Adrenal gland (tissue), 12 donors: ENCODE data around the gene GRK1. TPM values are rescaled to one million over a fixed set of nuclear protein-coding genes. Genes with fewer than 3 reads are reported as not detected.

Source experiments
- DNase-seq, 7 donors: peaks; one replicate each; pipeline ENCODE4 v3.0.0-alpha.2; 2019 to 2020
- H3K27ac ChIP-seq, 5 donors: fragments of 200-600 bp; sonication (generic) in 4 of 5; 1 replicate in 3 of 5; 2 replicates in 2 of 5; pipeline versions ENCODE4 v1.5.1 to v1.8.0; 2016 to 2020; ENCODE audit warnings: mild to moderate bottlenecking in 1 of 5
- H3K27me3 ChIP-seq: fragments of 200-600 bp; 2 replicates; pipeline ENCODE4 v1.8.0; 2021
- H3K36me3 ChIP-seq, 2 donors: fragments of 200-600 bp; replicated peaks in 1 of 2; 1 replicate in 1 of 2; 2 replicates in 1 of 2; pipeline versions ENCODE4 v1.5.1 to v1.8.0; 2018 to 2022
- H3K4me1 ChIP-seq, 2 donors: fragments of 200-600 bp; replicated peaks in 1 of 2; 1 replicate in 1 of 2; 2 replicates in 1 of 2; pipeline versions ENCODE4 v1.5.1 to v1.8.0; 2018 to 2021
- H3K4me3 ChIP-seq, 4 donors: fragments of 200-600 bp; sonication (generic) in 3 of 4; one replicate each; pipeline ENCODE4 v1.5.1; 2016 to 2018
- H3K9me3 ChIP-seq, 3 donors: fragments of 200-600 bp; sonication (generic) in 1 of 3; replicated peaks in 1 of 3; 1 replicate in 2 of 3; 2 replicates in 1 of 3; pipeline versions ENCODE4 v1.5.1 to v1.8.0; 2016 to 2021
- CTCF ChIP-seq, 6 experiments: fragments of 450-650 bp in 4 of 6; fragments of 200-600 bp in 2 of 6; sonication (generic) in 1 of 6; IDR thresholded peaks; 1 replicate in 5 of 6; 2 replicates in 1 of 6; pipeline versions ENCODE4 v1.5.1 to v1.8.0; 2016 to 2021; ENCODE audit warnings: antibody characterized with exemption in 6 of 6, mild to moderate bottlenecking in 2 of 6, moderate library complexity in 1 of 6
- POLR2A ChIP-seq, 2 donors: fragments of 450-650 bp; IDR thresholded peaks; one replicate each; pipeline ENCODE4 v1.6.1; 2017; ENCODE audit warnings: antibody characterized with exemption in 2 of 2, mild to moderate bottlenecking in 2 of 2, moderate library complexity in 1 of 2
- WGBS, 4 donors: extraction: QIAGEN DNeasy Blood & Tissue Kit in 2 of 4; methylation state at CpG; one replicate each; pipeline versions ENCODE4 v1.1.5 to v1.1.7; 2013 to 2017; 5-methylcytosine and 5-hydroxymethylcytosine counted together
- intact Hi-C, 2 donors: fragments of 100-400 bp; cut with DNase I; formaldehyde crosslinking; loops; one replicate each; pipeline versions ENCODE4 v1.14.1 to v1.15.0; 2022 to 2023
- polyA plus RNA-seq, 3 donors: library from polyadenylated mRNA; stranded (reverse); fragments of 200-250 nt in 2 of 3; fragments of 350-450 nt in 1 of 3; fragmentation: Illumina TruSeq in 1 of 3; extraction: RNeasy Lipid Tissue Mini Kit (QIAGEN cat#74804) in 1 of 3; gene quantifications; one replicate each; pipeline ENCODE4 v1.2.3, GENCODE V29; 2013 to 2014
- total RNA-seq, 9 donors: library from RNA; depleted of rRNA in 4 of 9; stranded (reverse); fragments of >200 nt in 4 of 9; fragments of 120-200 nt in 1 of 9; fragmentation: NEBNext Ultra II Directional in 1 of 9; extraction: Animal tissue kit (Norgen Biotek cat#: 25700) in 1 of 9; gene quantifications; one replicate each; pipeline versions ENCODE4 v1.1.0 to v1.2.4, GENCODE V29; 2013 to 2023
- donor health status: healthy with polysubstance abuse.
- donor health status: Bipolar disorder and iron deficiency.
- donor health status: DM: yes; HTN: yes; CAD: no.
- donor health status: DM: no; HTN: no; CAD: no.
- donor health status: DM: no; HTN: no; CAD: no.
- donor health status: DM: yes; HTN: yes; CAD: no.

Gene GRK1
- total and polyA plus RNA-seq, 12 donors, result 0.04 to 0.38 (median 0.22) TPM; not detected in 9

- Histone ChIP-seq H3K9me3 (no peaks in the 10 kb centered on the region), H3K4me1 (no peaks in the 10 kb centered on the region), H3K36me3 (no peaks in the 10 kb centered on the region), H3K4me3 (no peak overlapping the region), H3K27me3 (no peaks in the 10 kb centered on the region), H3K27ac (no peak overlapping the region)
- no peak for TF ChIP-seq POLR2A (IDR thresholded peaks at IDR 0.05)
- TF ChIP-seq CTCF (IDR thresholded peaks at IDR 0.05), result no peak
- 71 to 77% (median 76%) methylated on average over 17 to 19 of the region's 19 CpGs for WGBS, 4 donors
- intact Hi-C loops, result no loop called here
- DNase-seq, result no peak
Observed at GRCh38 chr13:113785051-113786010, 118.3 kb downstream of the GRK1 start.

- no peak overlapping the region for H3K27ac ChIP-seq
- H3K9me3 ChIP-seq, result no peaks in the 10 kb centered on the region
- no peak overlapping the region for H3K4me3 ChIP-seq
- intact Hi-C loops, result no loop called here
- H3K27me3 ChIP-seq, result no peaks in the 10 kb centered on the region
- TF ChIP-seq CTCF (IDR thresholded peaks at IDR 0.05), result no peak
- no peak for TF ChIP-seq POLR2A (IDR thresholded peaks at IDR 0.05)
- DNase-seq, result no peak
- H3K4me1 ChIP-seq, result no peaks in the 10 kb centered on the region
- 74 to 85% (median 77%) methylated on average over 17 of the region's 17 CpGs for WGBS, 4 donors
- no peaks in the 10 kb centered on the region for H3K36me3 ChIP-seq
Observed at GRCh38 chr13:113786262-113786841, 119.3 kb downstream of the GRK1 start.

Other genes with a start within 250 kb of the GRK1 start
- 10 to 100 TPM in 2 of 9 donors, 1 to 10 TPM in 7; 2.7 to 14.2 (median 4.4) TPM for gene ADPRHL1, start 213.7 kb upstream of the GRK1 start, total RNA-seq
- gene ADPRHL1, start 213.7 kb upstream of the GRK1 start, polyA plus RNA-seq, result 1 to 10 TPM; 2.0 to 4.2 (median 3.3) TPM
- gene DCUN1D2, start 176.5 kb upstream of the GRK1 start, total RNA-seq, result 10 to 100 TPM in 8 of 9 donors, 1 to 10 TPM in 1; 8.1 to 23.5 (median 18.0) TPM
- 10 to 100 TPM in 2 of 3 donors, 1 to 10 TPM in 1; 9.4 to 28.0 (median 21.7) TPM for gene DCUN1D2, start 176.5 kb upstream of the GRK1 start, polyA plus RNA-seq
- gene TFDP1, start 82.5 kb upstream of the GRK1 start, total RNA-seq, result 10 to 100 TPM; 24.2 to 50.0 (median 35.6) TPM
- gene TFDP1, start 82.5 kb upstream of the GRK1 start, polyA plus RNA-seq, result 10 to 100 TPM; 16.5 to 36.0 (median 22.8) TPM
- under 1 TPM in 1 of 9 donors, not detected in 8; 0.17 TPM for gene ATP4B, start 9.0 kb upstream of the GRK1 start, total RNA-seq
- not detected for gene ATP4B, start 9.0 kb upstream of the GRK1 start, polyA plus RNA-seq
- 10 to 100 TPM in 5 of 9 donors, 1 to 10 TPM in 4; 1.3 to 26.3 (median 13.3) TPM for gene TMEM255B, start 92.0 kb downstream of the GRK1 start, total RNA-seq
- gene TMEM255B, start 92.0 kb downstream of the GRK1 start, polyA plus RNA-seq, result 10 to 100 TPM in 2 of 3 donors, 1 to 10 TPM in 1; 5.2 to 60.1 (median 22.0) TPM
- 100 to 1,000 TPM in 2 of 9 donors, 10 to 100 TPM in 7; 10.3 to 109 (median 77.2) TPM for gene GAS6, start 196.9 kb downstream of the GRK1 start, total RNA-seq
- 10 to 100 TPM in 2 of 3 donors, 1 to 10 TPM in 1; 7.1 to 90.5 (median 90.4) TPM for gene GAS6, start 196.9 kb downstream of the GRK1 start, polyA plus RNA-seq